Stomach (tissue), 4 donors: ENCODE results near the gene USP48.

Experiments used
- POLR2A ChIP-seq, 4 donors: fragments of 450-650 bp; IDR thresholded peaks; one replicate each; pipeline ENCODE4 v1.6.1; 2016; ENCODE audit warnings: antibody characterized with exemption in 4 of 4, control low read depth in 2 of 4, mild to moderate bottlenecking in 1 of 4, moderate library complexity in 1 of 4
- TF ChIP-seq, protein P1 (sequence below), 7 experiments: fragments of 450-650 bp in 4 of 7; fragments of 200-600 bp in 3 of 7; sonication (generic) in 3 of 7; IDR thresholded peaks; one replicate each; pipeline ENCODE4 v1.5.1; 2016 to 2019; ENCODE audit warnings: antibody characterized with exemption in 7 of 7, control low read depth in 2 of 7, mild to moderate bottlenecking in 1 of 7

DNA sequence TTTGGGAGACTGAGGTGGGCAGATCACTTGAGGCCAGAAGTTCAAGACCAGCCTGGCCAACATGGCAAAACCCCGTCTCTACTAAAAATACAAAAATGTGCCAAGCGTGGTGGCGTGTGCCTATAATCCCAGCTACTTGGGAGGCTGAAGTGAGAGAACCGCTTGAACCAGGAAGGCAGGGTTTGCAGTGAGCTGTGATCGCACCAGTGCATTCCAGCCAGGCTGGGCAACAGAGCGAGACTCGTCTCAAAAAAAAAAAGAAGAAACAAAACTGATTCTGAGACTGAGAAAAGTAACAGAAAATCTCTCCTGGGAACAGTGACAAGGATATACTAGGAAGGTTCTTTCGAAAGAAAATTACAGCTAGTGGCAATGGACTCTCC, 20.9 kb downstream of the USP48 start:
- TF ChIP-seq, protein P1, sequence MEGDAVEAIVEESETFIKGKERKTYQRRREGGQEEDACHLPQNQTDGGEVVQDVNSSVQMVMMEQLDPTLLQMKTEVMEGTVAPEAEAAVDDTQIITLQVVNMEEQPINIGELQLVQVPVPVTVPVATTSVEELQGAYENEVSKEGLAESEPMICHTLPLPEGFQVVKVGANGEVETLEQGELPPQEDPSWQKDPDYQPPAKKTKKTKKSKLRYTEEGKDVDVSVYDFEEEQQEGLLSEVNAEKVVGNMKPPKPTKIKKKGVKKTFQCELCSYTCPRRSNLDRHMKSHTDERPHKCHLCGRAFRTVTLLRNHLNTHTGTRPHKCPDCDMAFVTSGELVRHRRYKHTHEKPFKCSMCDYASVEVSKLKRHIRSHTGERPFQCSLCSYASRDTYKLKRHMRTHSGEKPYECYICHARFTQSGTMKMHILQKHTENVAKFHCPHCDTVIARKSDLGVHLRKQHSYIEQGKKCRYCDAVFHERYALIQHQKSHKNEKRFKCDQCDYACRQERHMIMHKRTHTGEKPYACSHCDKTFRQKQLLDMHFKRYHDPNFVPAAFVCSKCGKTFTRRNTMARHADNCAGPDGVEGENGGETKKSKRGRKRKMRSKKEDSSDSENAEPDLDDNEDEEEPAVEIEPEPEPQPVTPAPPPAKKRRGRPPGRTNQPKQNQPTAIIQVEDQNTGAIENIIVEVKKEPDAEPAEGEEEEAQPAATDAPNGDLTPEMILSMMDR (IDR thresholded peaks at IDR 0.05): no peak
- TF ChIP-seq POLR2A (IDR thresholded peaks at IDR 0.05): no peak
